Mononuclear cell (primary cell): Measurements from ENCODE around the gene ATP1A3. TPM values are rescaled to one million over a fixed set of nuclear protein-coding genes. Genes with fewer than 3 reads are reported as not detected.

ENCODE experiments used
- total RNA-seq: library from RNA; depleted of rRNA; stranded (reverse); fragments of >200 nt; gene quantifications from one replicate; pipeline ENCODE4 v1.2.3, GENCODE V29; 2012

ATP1A3 gene
- total RNA-seq, 1 donor, result 1.7 TPM

Other genes starting within 250 kb of the ATP1A3 start
- gene CEACAM6, start 238.7 kb downstream of the ATP1A3 start, total RNA-seq, result 0.10 TPM
- gene CEACAM3, start 197.6 kb downstream of the ATP1A3 start, total RNA-seq, result 0.52 TPM
- not detected for gene LYPD4, start 149.5 kb downstream of the ATP1A3 start, total RNA-seq
- gene DMRTC2, start 149.2 kb downstream of the ATP1A3 start, total RNA-seq, result not detected
- gene RPS19, start 134.0 kb downstream of the ATP1A3 start, total RNA-seq, result 1,086 TPM
- 47.3 TPM for gene CD79A, start 117.0 kb downstream of the ATP1A3 start, total RNA-seq
- 200 TPM for gene ARHGEF1, start 111.0 kb downstream of the ATP1A3 start, total RNA-seq
- gene ERFL, start 65.8 kb downstream of the ATP1A3 start, total RNA-seq, result 0.21 TPM
- 44.6 TPM for gene RABAC1, start 34.9 kb downstream of the ATP1A3 start, total RNA-seq
- 0.21 TPM for gene GRIK5, start 76.0 kb upstream of the ATP1A3 start, total RNA-seq
- 21.5 TPM for gene ZNF574, start 81.9 kb upstream of the ATP1A3 start, total RNA-seq
- 8.3 TPM for gene POU2F2, start 138.2 kb upstream of the ATP1A3 start, total RNA-seq
- gene DEDD2, start 223.4 kb upstream of the ATP1A3 start, total RNA-seq, result 128 TPM
- gene ZNF526, start 226.1 kb upstream of the ATP1A3 start, total RNA-seq, result 5.2 TPM
- gene GSK3A, start 248.4 kb upstream of the ATP1A3 start, total RNA-seq, result 13.1 TPM